COLO829 (cell line): ENCODE results near the gene DCBLD1.
"Not testable (repeated sequence)": the region's sequence is repeated elsewhere in the genome, so short reads cannot be mapped to it uniquely, and the experiment has no call there.

Experiments used
- DNase-seq: peaks from one replicate; pipeline ENCODE4 v3.0.0; 2012; ENCODE audit warnings: low spot score

DCBLD1 gene

DNA sequence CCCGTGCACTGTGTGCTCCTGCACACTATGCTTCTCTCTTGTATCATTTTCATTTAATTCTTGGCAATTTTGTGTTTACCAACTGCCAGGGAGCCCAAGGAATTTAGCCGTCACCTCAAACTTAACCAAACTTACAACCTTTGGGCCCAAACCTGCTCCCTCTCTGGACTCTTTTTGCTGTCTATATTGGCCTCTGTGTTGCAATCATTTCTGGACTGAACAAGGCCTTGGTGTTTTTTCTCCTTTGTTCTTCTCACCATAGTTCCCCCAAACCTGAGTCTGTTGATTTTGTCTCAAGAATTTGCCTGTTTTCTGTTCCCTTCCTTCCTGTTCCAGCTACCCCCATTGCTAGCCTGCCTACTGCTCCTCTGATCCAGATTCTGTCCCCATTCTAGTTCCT, 19.2 kb downstream of the DCBLD1 start:
- DNase-seq: no peak

- DNase-seq: no peak
These were observed 20.1 kb downstream of the DCBLD1 start for GRCh38 chr6:117502580-117502979.

- no peak for DNase-seq
These were observed 20.7 kb downstream of the DCBLD1 start for GRCh38 chr6:117503211-117503610.

DNA sequence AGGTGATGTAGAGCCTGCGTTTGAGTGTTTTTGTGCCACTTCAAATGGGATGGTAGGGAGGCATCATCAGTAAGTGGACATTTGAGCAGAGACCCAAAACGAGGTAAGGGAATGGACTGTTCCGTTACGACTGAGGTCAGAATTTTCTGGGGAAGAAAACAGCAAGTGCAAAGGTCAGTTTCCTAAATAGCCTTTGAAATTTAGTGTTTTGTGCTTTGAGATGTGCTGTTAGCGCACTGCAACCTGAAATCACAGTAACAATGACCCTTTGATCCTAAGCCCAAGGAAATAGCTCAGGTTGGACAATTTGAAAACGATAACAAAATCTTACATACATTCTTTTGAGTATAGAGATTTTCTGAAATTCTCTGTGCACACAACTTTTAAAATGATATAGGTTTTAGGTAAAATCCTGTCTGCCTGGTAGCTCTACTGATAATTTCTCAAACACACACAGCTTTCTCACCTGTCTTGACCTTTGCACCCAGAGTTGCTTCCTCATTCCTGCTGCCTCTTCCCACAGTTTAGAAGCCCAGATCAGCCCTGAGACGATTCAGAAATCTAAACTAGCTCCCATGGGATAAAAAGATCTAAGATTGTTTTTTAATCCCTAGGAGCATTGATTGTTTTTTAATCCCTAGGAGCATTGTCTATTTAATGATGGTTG, 22.1 kb downstream of the DCBLD1 start:
- DNase-seq: no peak

DNA sequence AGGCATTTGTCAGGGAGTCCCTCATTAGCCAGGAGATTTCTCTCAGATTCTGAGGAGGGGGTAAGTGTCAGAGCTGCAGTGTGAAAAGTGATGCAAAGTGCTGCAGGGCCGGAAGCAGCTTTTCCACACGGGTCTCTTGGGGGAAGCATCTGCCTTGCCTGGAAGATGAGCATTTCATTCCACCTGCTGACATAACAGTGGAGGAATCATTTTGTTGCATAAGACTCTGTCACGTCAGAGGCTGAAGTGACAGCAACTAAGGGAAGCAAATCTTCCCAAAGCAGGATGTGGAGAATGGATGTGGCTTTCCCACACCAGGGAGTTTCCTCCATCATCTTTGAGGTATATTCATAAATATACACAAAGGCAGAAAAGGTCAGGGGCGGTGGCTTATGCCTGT, 22.8 kb downstream of the DCBLD1 start:
- no peak for DNase-seq

DNA sequence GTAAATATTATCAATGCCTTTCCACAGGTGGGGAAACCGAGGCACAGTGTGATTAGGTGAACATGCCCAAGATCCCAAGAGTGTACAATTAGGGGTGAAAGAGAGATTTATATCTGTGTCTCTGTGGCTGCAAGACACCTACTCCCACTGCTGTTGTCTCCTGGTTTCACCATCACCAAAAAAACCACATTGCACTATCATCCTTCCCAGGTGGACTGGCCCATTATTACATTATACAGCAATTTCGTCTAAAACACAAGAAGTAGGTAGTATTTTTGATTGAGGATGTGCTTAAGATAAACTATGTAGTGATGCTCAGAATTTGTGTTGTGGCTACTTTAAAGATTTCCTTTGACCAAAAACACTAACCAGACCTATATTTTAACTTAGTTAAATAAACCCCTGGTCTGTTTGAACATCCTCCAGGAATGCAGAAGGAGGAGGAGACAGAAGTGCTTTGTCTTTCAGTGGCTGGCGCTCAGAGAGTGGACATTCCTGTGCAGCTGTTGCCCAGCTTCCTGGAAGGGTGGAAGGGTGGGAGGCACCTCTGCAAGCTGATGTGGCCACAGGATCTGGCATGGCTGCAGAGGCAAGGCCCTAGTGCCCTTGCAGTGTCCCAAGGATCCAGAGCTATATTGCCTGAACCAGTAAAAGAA, 23.8 kb downstream of the DCBLD1 start:
- no peak for DNase-seq

DNA sequence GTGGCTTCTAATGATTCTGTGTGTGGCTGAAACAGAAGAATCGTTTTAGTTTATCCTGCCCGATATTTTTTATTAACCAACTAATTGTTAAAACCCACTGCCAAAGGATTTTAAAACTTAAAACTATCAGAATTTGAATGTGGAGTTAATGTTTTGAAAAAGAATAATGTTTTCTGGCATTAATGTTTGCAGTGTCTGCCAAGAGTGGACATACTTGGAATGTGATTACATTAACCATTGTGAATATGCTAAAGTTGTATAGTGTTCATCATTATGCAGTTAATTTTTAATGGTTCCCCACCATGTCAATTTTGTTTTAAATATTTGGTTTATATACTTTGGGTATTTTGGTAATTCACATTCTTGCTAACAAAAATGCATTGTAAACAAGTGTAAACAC, 24.4 kb downstream of the DCBLD1 start:
- no peak for DNase-seq

GRCh38 chr6:117508450-117508971, 26.0 kb downstream of the DCBLD1 start:
- no peak for DNase-seq

DNA sequence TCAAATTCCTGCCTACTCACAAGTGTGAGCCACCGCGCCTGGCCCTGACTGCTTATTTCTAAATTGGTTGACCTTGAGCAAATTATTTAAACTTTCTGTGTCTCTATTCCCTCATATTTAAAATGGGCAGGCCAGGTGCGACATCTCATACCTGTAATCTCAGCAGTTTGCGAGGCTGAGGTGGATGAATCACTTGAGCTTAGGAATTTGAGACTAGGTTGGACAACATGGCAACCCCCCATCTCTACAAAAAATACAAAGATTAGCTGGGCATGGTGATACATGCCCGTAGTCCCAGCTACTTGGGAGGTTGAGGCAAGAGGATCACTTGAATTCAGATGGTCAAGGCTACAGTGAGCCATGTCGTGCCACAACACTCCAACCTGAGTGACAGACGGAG, 26.5 kb downstream of the DCBLD1 start:
- no peak for DNase-seq

- no peak for DNase-seq
These were observed 29.8 kb downstream of the DCBLD1 start for GRCh38 chr6:117512056-117512828.

GRCh38 chr6:117512987-117513573, 30.6 kb downstream of the DCBLD1 start:
- DNase-seq: no peak

GRCh38 chr6:117513778-117514365, 31.4 kb downstream of the DCBLD1 start:
- DNase-seq: no peak

DNA sequence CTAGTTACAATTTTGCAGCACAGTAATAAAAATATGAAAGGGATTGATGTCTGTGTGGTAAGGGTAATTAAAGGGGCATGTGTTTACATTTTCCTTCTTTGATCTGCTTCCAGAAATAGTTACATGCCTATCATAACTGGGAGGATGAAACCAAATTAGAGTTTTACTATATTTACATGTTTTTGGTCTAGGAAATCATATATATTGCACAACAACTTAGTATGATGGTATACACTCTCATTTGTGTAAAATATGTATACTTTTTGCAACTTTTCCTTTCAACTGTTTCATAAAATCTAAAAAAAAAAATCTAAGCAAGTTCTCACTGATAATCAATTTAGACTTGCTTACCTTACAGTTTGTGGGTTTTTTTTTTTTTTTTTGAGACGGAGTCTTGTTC, 32.2 kb downstream of the DCBLD1 start:
- DNase-seq: no peak

DNA sequence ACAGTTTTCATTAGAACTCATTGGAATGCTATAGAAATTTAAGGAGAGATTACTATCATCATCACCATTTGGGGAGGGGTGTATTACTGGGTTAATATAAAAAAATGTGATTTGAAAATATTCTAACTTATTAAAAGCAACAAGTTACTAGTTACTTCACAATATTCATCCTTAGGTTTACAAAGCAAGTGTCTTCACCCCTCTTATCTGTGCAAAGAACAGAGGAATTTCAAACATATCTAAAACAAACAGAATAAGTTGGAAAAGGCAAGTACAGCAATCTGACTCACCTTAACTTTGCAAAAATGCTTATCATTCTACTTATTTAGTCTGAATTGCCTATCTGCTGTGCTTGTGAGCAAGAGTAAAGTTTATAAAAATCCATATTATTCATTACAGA, 32.9 kb downstream of the DCBLD1 start:
- DNase-seq: no peak

GRCh38 chr6:117517995-117518394, 35.5 kb downstream of the DCBLD1 start:
- not testable (repeated sequence) for DNase-seq

GRCh38 chr6:117518870-117519269, 36.4 kb downstream of the DCBLD1 start:
- no peak for DNase-seq

DNA sequence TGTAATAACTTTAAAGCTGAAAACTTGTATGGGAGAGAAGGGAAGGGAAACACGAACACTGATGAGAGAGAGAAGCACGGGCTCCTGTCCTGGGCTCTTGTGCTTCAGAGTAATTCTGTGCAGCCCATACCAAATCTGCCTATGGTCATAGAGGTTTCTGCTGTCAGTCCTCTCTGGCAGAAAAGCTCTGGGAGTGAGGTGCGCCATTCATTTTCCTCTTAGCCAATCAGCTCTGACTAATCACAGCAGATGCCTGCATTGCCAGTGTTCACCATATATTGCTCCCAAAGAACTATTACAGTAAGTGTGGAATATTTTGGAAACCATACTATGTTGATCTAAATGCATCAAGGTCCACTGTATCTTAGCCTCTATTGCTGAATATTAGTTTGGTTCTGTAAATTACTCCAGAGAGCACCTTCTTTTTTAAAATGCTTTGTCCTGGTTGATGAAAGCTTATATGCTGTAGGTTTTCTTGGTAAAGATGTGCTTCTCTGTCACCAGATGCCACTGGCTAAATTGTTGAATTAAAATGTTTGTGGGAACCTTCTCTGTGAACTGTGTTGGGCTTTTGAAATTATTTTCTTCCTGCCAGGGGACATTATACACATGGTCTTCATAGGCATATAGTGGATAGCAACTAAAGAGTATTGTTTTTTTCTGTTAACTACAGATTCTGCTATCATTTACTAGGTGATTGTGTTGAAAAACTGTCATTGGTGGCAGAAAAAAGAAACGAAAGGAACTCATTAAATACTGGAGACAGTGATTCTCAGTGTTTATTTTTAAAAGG, 38.3 kb downstream of the DCBLD1 start:
- DNase-seq: no peak

DNA sequence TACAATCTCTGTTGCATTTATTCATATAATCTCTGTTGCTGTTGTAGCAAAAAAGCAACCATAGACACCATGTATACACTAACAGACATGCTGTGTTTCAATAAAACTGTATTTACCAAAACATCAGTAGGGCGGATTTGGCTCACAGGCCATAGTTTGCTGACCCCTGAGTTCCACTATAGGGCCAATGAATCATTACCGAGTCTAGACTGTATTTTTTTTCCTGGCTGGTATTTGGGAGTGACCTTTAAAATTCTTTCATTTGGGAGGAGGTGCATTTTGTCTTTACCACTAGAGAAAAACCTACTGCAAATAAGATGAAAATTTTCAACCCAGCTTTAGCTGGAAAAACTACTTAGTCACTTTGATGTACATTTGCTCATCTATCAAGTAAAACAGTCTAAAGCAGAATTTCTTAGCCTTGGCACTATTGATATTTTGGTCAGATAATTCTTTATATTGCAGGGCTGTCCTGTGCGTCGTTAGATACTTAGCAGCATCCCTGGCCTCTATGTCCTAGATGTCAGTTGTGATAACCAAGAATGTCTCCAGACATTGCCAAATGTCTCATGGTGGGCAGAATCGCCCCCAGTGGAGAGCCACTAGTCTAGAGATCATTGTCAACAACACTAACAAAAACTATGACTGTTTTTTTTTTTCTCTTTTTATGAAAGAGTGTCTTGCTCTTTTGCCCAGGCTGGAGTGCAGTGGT, 39.5 kb downstream of the DCBLD1 start:
- no peak for DNase-seq

- no peak for DNase-seq
These were observed 43.1 kb downstream of the DCBLD1 start for GRCh38 chr6:117525607-117526006.

DNA sequence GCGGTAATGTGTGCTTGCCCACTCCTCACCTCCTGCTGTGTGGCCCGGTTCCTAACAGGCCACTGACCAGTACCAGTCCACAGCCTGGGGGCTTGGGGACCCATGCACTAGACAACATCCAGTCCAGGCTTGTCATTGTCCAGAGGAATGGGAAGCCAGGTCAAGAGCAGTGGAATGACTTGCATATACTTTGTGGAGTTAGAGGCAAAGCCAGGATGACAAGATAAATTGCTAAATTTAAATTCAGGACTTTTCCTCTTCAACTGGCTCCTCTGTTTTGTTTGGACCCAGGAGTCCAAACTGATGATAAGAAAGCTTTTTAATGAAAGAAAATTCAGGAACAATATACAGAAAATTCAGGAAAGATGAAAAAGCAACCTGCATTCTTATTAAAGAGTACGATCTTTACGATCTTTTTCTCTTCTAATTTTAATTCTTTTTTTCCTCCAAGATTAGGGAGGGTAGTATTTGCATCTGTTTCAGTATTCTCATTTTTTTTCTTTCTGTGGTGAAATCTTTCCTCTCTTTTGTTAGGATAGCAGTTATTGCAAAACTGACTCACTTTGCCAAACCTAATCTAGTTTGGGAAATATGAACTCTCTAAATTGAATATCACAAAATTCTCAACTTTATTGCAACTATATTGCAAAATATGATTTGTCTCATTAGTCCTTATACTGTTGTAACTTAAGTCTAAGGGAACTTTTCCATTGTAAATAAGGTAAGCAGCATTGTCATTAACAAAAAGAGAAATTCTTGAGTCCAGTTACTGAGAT, 48.2 kb downstream of the DCBLD1 start:
- no peak for DNase-seq
